Brain pericyte (primary cell): ENCODE results near the gene ALX3.

Experiments used
- DNase-seq: peaks from one replicate; pipeline ENCODE4 v3.0.0-alpha.2; 2012; ENCODE audit warnings: low read depth, low spot score

The ALX3 gene

GRCh38 chr1:110065841-110066240 is 4.6 kb downstream of the ALX3 start:
- no peak for DNase-seq

- no peak for DNase-seq
Observed at GRCh38 chr1:110064576-110065337, 5.7 kb downstream of the ALX3 start.

GRCh38 chr1:110063781-110064180 is 6.7 kb downstream of the ALX3 start:
- DNase-seq = no peak

- DNase-seq = no peak
Observed at GRCh38 chr1:110062612-110063011, 7.9 kb downstream of the ALX3 start.

- DNase-seq = no peak
Observed at GRCh38 chr1:110061341-110061740, 9.1 kb downstream of the ALX3 start.

- DNase-seq = no peak
Observed at GRCh38 chr1:110060662-110061060, 9.8 kb downstream of the ALX3 start.

- no peak for DNase-seq
Observed at GRCh38 chr1:110060034-110060661, 10.3 kb downstream of the ALX3 start.

GRCh38 chr1:110059133-110059863 is 11.2 kb downstream of the ALX3 start:
- no peak for DNase-seq

- no peak for DNase-seq
Observed at GRCh38 chr1:110058591-110058990, 11.9 kb downstream of the ALX3 start.

GRCh38 chr1:110057963-110058518 is 12.4 kb downstream of the ALX3 start:
- no peak for DNase-seq

- DNase-seq = no peak
Observed at GRCh38 chr1:110056776-110057175, 13.7 kb downstream of the ALX3 start.

- DNase-seq = no peak
Observed at GRCh38 chr1:110056285-110056683, 14.2 kb downstream of the ALX3 start.

GRCh38 chr1:110055493-110056284 is 14.8 kb downstream of the ALX3 start:
- DNase-seq = no peak

GRCh38 chr1:110053552-110054428 is 16.7 kb downstream of the ALX3 start:
- DNase-seq = no peak

GRCh38 chr1:110051262-110051648 is 19.2 kb downstream of the ALX3 start:
- DNase-seq = no peak

- no peak for DNase-seq
Observed at GRCh38 chr1:110050602-110051261, 19.7 kb downstream of the ALX3 start.

GRCh38 chr1:110049801-110050601 is 20.5 kb downstream of the ALX3 start:
- DNase-seq = no peak

- DNase-seq = no peak
Observed at GRCh38 chr1:110048923-110049601, 21.4 kb downstream of the ALX3 start.

- DNase-seq = no peak
Observed at GRCh38 chr1:110048240-110048639, 22.2 kb downstream of the ALX3 start.
